ENCODE measurements around the gene UTP4.
"Not testable (repeated sequence)": the region's sequence is repeated elsewhere in the genome, so short reads cannot be mapped to it uniquely, and the experiment has no call there.

The UTP4 gene

GRCh38 chr16:69143116-69143515 lies 10.7 kb downstream of the UTP4 start:
- TF ChIP-seq CTCF (conservative IDR thresholded peaks at IDR 0.05; ENCODE audit: low read depth, low read length), result peak; percentile 16
- DNase-seq (ENCODE audit: low read depth), result no peak
- H3K4me3 ChIP-seq (ENCODE audit: low read length), result no peak overlapping the region

- H3K4me3 ChIP-seq (ENCODE audit: low read length), result no peak overlapping the region
- no peak for TF ChIP-seq CTCF (conservative IDR thresholded peaks at IDR 0.05; ENCODE audit: low read depth, low read length)
- no peak for DNase-seq (ENCODE audit: low read depth)
These were observed 13.2 kb downstream of the UTP4 start for GRCh38 chr16:69145658-69146057.

GRCh38 chr16:69149621-69150020 lies 17.2 kb downstream of the UTP4 start:
- DNase-seq (ENCODE audit: low read depth); H3K4me3 ChIP-seq (ENCODE audit: low read length): not testable (repeated sequence)

GRCh38 chr16:69150146-69150865 lies 17.9 kb downstream of the UTP4 start:
- H3K4me3 ChIP-seq (ENCODE audit: low read length), result no peak overlapping the region
- peak; percentile 76 for TF ChIP-seq CTCF (conservative IDR thresholded peaks at IDR 0.05; ENCODE audit: low read depth, low read length)
- DNase-seq (ENCODE audit: low read depth), result no peak

GRCh38 chr16:69157196-69157595 lies 24.7 kb downstream of the UTP4 start:
- DNase-seq (ENCODE audit: low read depth), result no peak
- H3K4me3 ChIP-seq (ENCODE audit: low read length), result no peak overlapping the region
- TF ChIP-seq CTCF (conservative IDR thresholded peaks at IDR 0.05; ENCODE audit: low read depth, low read length), result no peak

- DNase-seq (ENCODE audit: low read depth), result no peak
- no peak for TF ChIP-seq CTCF (conservative IDR thresholded peaks at IDR 0.05; ENCODE audit: low read depth, low read length)
These were observed 27.7 kb downstream of the UTP4 start for GRCh38 chr16:69160192-69160591.

GRCh38 chr16:69165584-69165983 lies 33.1 kb downstream of the UTP4 start:
- DNase-seq (ENCODE audit: low read depth), result no peak
- TF ChIP-seq CTCF (conservative IDR thresholded peaks at IDR 0.05; ENCODE audit: low read depth, low read length), result no peak
- no peak overlapping the region for H3K4me3 ChIP-seq (ENCODE audit: low read length)

More at GRCh38 chr16:69160192-69160591, 27.7 kb downstream of the UTP4 start:
- H3K4me3 ChIP-seq (ENCODE audit: low read length), result no peak overlapping the region
